ENCODE measurements around the gene PRICKLE2. TPM values are rescaled to one million over a fixed set of nuclear protein-coding genes. Genes with fewer than 3 reads are reported as not detected.
"Not testable (repeated sequence)": the region's sequence is repeated elsewhere in the genome, so short reads cannot be mapped to it uniquely, and the experiment has no call there.

PRICKLE2 gene
- total RNA-seq, 1 experiment from 2014 or later = 9.6 TPM

- no TSS peak for BruUV-seq (replicated peaks)
- DNase-seq (ENCODE audit: unreplicated experiment) = no peak
- ChIA-PET POLR2A (interaction anchor here (0.5 kb wide), 1 partner anchor 9 kb away, joined by 3 read pairs; no protein-coding TSS in a partner anchor), CTCF (interaction anchor here (0.5 to 0.7 kb wide), 2 partner anchors 72 to 130 kb away, joined by 4 read pairs; no protein-coding TSS in a partner anchor)
- Mint-ChIP-seq H3K27ac (ENCODE audit: low read depth, unreplicated experiment) (no peak overlapping the region), H3K27me3 (ENCODE audit: insufficient read depth, unreplicated experiment) (no peaks in the 10 kb centered on the region), H3K4me1 (ENCODE audit: insufficient read depth, unreplicated experiment) (no peaks in the 10 kb centered on the region), H3K9me3 (ENCODE audit: unreplicated experiment) (peaks cover 3% of the 10 kb centered on the region), H3K4me3 (ENCODE audit: unreplicated experiment) (no peak overlapping the region), H3K36me3 (ENCODE audit: insufficient read depth, unreplicated experiment) (peaks cover 5% of the 10 kb centered on the region)
- no peak for TF ChIP-seq CTCF (IDR thresholded peaks at IDR 0.05; ENCODE audit: unreplicated experiment)
- intact Hi-C loops (cut with micrococcal nuclease) = no loop called here
Measured at GRCh38 chr3:64091501-64091900, 133.8 kb downstream of the PRICKLE2 start.

GRCh38 chr3:64089386-64089785 lies 135.9 kb downstream of the PRICKLE2 start:
- intact Hi-C loops (cut with micrococcal nuclease); H3K27me3 Mint-ChIP-seq (ENCODE audit: insufficient read depth, unreplicated experiment); H3K4me1 Mint-ChIP-seq (ENCODE audit: insufficient read depth, unreplicated experiment); BruUV-seq (replicated peaks); H3K27ac Mint-ChIP-seq (ENCODE audit: low read depth, unreplicated experiment); H3K36me3 Mint-ChIP-seq (ENCODE audit: insufficient read depth, unreplicated experiment); H3K4me3 Mint-ChIP-seq (ENCODE audit: unreplicated experiment): not testable (repeated sequence)
- DNase-seq (ENCODE audit: unreplicated experiment) = peak; percentile 27
- CTCF ChIA-PET = interaction anchor here (0.6 to 0.9 kb wide), 2 partner anchors 13 to 16 kb away, joined by 3 to 4 read pairs; no protein-coding TSS in a partner anchor
- peaks cover 12% of the 10 kb centered on the region for H3K9me3 Mint-ChIP-seq (ENCODE audit: unreplicated experiment)
- POLR2A ChIA-PET = interaction anchor here (0.6 to 1.2 kb wide), 3 partner anchors 15 to 74 kb away, joined by 3 read pairs; no protein-coding TSS in a partner anchor

- Mint-ChIP-seq H3K9me3 (ENCODE audit: unreplicated experiment) (peaks cover 16% of the 10 kb centered on the region), H3K27me3 (ENCODE audit: insufficient read depth, unreplicated experiment) (no peaks in the 10 kb centered on the region), H3K36me3 (ENCODE audit: insufficient read depth, unreplicated experiment) (no peaks in the 10 kb centered on the region), H3K27ac (ENCODE audit: low read depth, unreplicated experiment) (no peak overlapping the region), H3K4me3 (ENCODE audit: unreplicated experiment) (no peak overlapping the region), H3K4me1 (ENCODE audit: insufficient read depth, unreplicated experiment) (no peaks in the 10 kb centered on the region)
- DNase-seq (ENCODE audit: unreplicated experiment) = no peak
- ChIA-PET POLR2A (interaction anchor here (0.6 to 1.4 kb wide), 3 partner anchors 10 to 75 kb away, joined by 3 read pairs; no protein-coding TSS in a partner anchor), CTCF (interaction anchor here (0.8 to 1.7 kb wide), 3 partner anchors 15 to 395 kb away, joined by 3 to 4 read pairs (median 3); no protein-coding TSS in a partner anchor)
- no TSS peak for BruUV-seq (replicated peaks)
- TF ChIP-seq CTCF (IDR thresholded peaks at IDR 0.05; ENCODE audit: unreplicated experiment) = no peak
- intact Hi-C loops (cut with micrococcal nuclease) = no loop called here
Measured at GRCh38 chr3:64088408-64089205, 136.7 kb downstream of the PRICKLE2 start.

- no peaks in the 10 kb centered on the region for H3K36me3 Mint-ChIP-seq (ENCODE audit: insufficient read depth, unreplicated experiment)
- TF ChIP-seq CTCF (IDR thresholded peaks at IDR 0.05; ENCODE audit: unreplicated experiment) = no peak
- no TSS peak for BruUV-seq (replicated peaks)
- H3K4me1 Mint-ChIP-seq (ENCODE audit: insufficient read depth, unreplicated experiment) = no peaks in the 10 kb centered on the region
- ChIA-PET POLR2A (no interaction called here), CTCF (interaction anchor here (0.6 kb wide), 1 partner anchor 238 kb away, joined by 3 read pairs; no protein-coding TSS in a partner anchor)
- H3K9me3 Mint-ChIP-seq (ENCODE audit: unreplicated experiment) = peaks cover 20% of the 10 kb centered on the region
- no peak overlapping the region for H3K27ac Mint-ChIP-seq (ENCODE audit: low read depth, unreplicated experiment)
- no peak for DNase-seq (ENCODE audit: unreplicated experiment)
- intact Hi-C loops (cut with micrococcal nuclease) = no loop called here
- H3K27me3 Mint-ChIP-seq (ENCODE audit: insufficient read depth, unreplicated experiment) = no peaks in the 10 kb centered on the region
- no peak overlapping the region for H3K4me3 Mint-ChIP-seq (ENCODE audit: unreplicated experiment)
Measured at GRCh38 chr3:64086479-64087252, 138.6 kb downstream of the PRICKLE2 start.

Data from MCF 10A (cell line).